ENCODE measurements around the gene PHF10.
A peak's percentile ranks its signal among the peaks of the same experiment; 100 is the strongest.
"Not testable (repeated sequence)": the region's sequence is repeated elsewhere in the genome, so short reads cannot be mapped to it uniquely, and the experiment has no call there.

PHF10 gene

GRCh38 chr6:169724494-169725124, at the start of gene PHF10:
TSS of gene PHF10 (minus strand) at chr6:169724500. CDS start at chr6:169723931, 569 bp downstream.
- DNase-seq: peak; percentile 37

- DNase-seq: no peak
These were observed 42.8 kb upstream of the PHF10 start for GRCh38 chr6:169766921-169767736.

- DNase-seq: no peak
These were observed 41.9 kb upstream of the PHF10 start for GRCh38 chr6:169766232-169766631.

GRCh38 chr6:169765789-169766188, 41.5 kb upstream of the PHF10 start:
- not testable (repeated sequence) for DNase-seq

- DNase-seq: no peak
These were observed 39.6 kb upstream of the PHF10 start for GRCh38 chr6:169763881-169764280.

GRCh38 chr6:169763308-169763707, 39.0 kb upstream of the PHF10 start:
- DNase-seq: no peak

GRCh38 chr6:169755162-169755561, 30.9 kb upstream of the PHF10 start:
- no peak for DNase-seq

GRCh38 chr6:169752074-169752623, 27.8 kb upstream of the PHF10 start:
- peak; percentile 5 for DNase-seq

GRCh38 chr6:169751242-169752073, 27.2 kb upstream of the PHF10 start, which contains the start of the genes DYNLT2 and ERMARD:
TSS of gene DYNLT2 (minus strand) at chr6:169751572. CDS start at chr6:169751458, 114 bp downstream.
TSS of gene ERMARD (plus strand) at chr6:169751622. CDS start at chr6:169751658, 36 bp downstream.
- DNase-seq: peak; percentile 96

- no peak for DNase-seq
These were observed 22.3 kb upstream of the PHF10 start for GRCh38 chr6:169746556-169746955.

- DNase-seq: no peak
These were observed 21.1 kb upstream of the PHF10 start for GRCh38 chr6:169745405-169745804.

GRCh38 chr6:169741344-169741743, 17.0 kb upstream of the PHF10 start:
- DNase-seq: no peak

GRCh38 chr6:169738976-169739529, 14.8 kb upstream of the PHF10 start:
- no peak for DNase-seq

GRCh38 chr6:169738204-169738975, 14.1 kb upstream of the PHF10 start:
- DNase-seq: no peak

- no peak for DNase-seq
These were observed 5.7 kb upstream of the PHF10 start for GRCh38 chr6:169729961-169730360.

- no peak for DNase-seq
These were observed 2.7 kb upstream of the PHF10 start for GRCh38 chr6:169726963-169727362.

GRCh38 chr6:169726049-169726400, 1.7 kb upstream of the PHF10 start:
- no peak for DNase-seq

- peak; percentile 65 for DNase-seq
These were observed 1.1 kb upstream of the PHF10 start for GRCh38 chr6:169725125-169726048.

GRCh38 chr6:169723991-169724493, 258 bp downstream of the PHF10 start:
- DNase-seq: peak; percentile 49

- DNase-seq: peak; percentile 53
These were observed 945 bp downstream of the PHF10 start for GRCh38 chr6:169723200-169723909.
